Stimulated activated naive CD4-positive, alpha-beta T cell treated with Interleukin-2 at 50 U/mL for 16 hours (primary cell): ENCODE data around the gene SURF1.
"Not testable (repeated sequence)": the region's sequence is repeated elsewhere in the genome, so short reads cannot be mapped to it uniquely, and the experiment has no call there.

Experiments used
- DNase-seq: peaks from one replicate; lab custom pipeline; 2025; lab: John Stamatoyannopoulos, UW

SURF1 gene

GRCh38 chr9:133356391-133357091, at the start of gene SURF1, which contains the start of gene SURF2:
Gene SURF1, minus strand, starts transcription at chr9:133356487. Its CDS starts 34 bp downstream, at chr9:133356453.
Gene SURF2, plus strand, starts transcription at chr9:133356550. Its CDS starts 43 bp downstream, at chr9:133356593.
- DNase-seq, result peak; percentile 91

- no peak for DNase-seq
Observed at GRCh38 chr9:133405508-133406438, 49.5 kb upstream of the SURF1 start.

- DNase-seq, result no peak
Observed at GRCh38 chr9:133404454-133405002, 48.2 kb upstream of the SURF1 start.

GRCh38 chr9:133403766-133404453, 47.6 kb upstream of the SURF1 start:
- peak; percentile 41 for DNase-seq

GRCh38 chr9:133402689-133403088, 46.4 kb upstream of the SURF1 start:
- DNase-seq, result no peak

GRCh38 chr9:133401588-133401987, 45.3 kb upstream of the SURF1 start:
- no peak for DNase-seq

GRCh38 chr9:133400292-133400691, 44.0 kb upstream of the SURF1 start:
- DNase-seq, result no peak

GRCh38 chr9:133397895-133398294, 41.6 kb upstream of the SURF1 start:
- no peak for DNase-seq

GRCh38 chr9:133397370-133397769, 41.1 kb upstream of the SURF1 start:
- DNase-seq, result no peak

- DNase-seq, result no peak
Observed at GRCh38 chr9:133396952-133397351, 40.7 kb upstream of the SURF1 start.

GRCh38 chr9:133394687-133395271, 38.5 kb upstream of the SURF1 start:
- no peak for DNase-seq

- DNase-seq, result no peak
Observed at GRCh38 chr9:133393399-133393798, 37.1 kb upstream of the SURF1 start.

- not testable (repeated sequence) for DNase-seq
Observed at GRCh38 chr9:133392308-133392707, 36.0 kb upstream of the SURF1 start.

GRCh38 chr9:133391449-133391848, 35.2 kb upstream of the SURF1 start:
- not testable (repeated sequence) for DNase-seq

- DNase-seq, result no peak
Observed at GRCh38 chr9:133390713-133391112, 34.4 kb upstream of the SURF1 start.

GRCh38 chr9:133389562-133389961, 33.3 kb upstream of the SURF1 start:
- no peak for DNase-seq

- no peak for DNase-seq
Observed at GRCh38 chr9:133389025-133389557, 32.8 kb upstream of the SURF1 start.

GRCh38 chr9:133387680-133388079, 31.4 kb upstream of the SURF1 start:
- DNase-seq, result no peak

GRCh38 chr9:133386338-133386737, 30.1 kb upstream of the SURF1 start:
- no peak for DNase-seq

GRCh38 chr9:133385452-133385851, 29.2 kb upstream of the SURF1 start:
- no peak for DNase-seq

GRCh38 chr9:133384736-133385321, 28.5 kb upstream of the SURF1 start:
- DNase-seq, result no peak
